ENCODE data around the gene SLC6A5.
"Not testable (repeated sequence)": the region's sequence is repeated elsewhere in the genome, so short reads cannot be mapped to it uniquely, and the experiment has no call there.

SLC6A5 gene

GRCh38 chr11:20599221-20600019 is at the start of gene SLC6A5:
TSS of gene SLC6A5 (plus strand) at chr11:20599608. CDS start at chr11:20599673, 65 bp downstream.
- DNase-seq, result peak in 1 of 2 experiments; percentile 7

GRCh38 chr11:20551096-20551495 is 48.3 kb upstream of the SLC6A5 start:
- DNase-seq, result no peak

GRCh38 chr11:20555783-20556182 is 43.6 kb upstream of the SLC6A5 start:
- no peak for DNase-seq

- not testable (repeated sequence) for DNase-seq
Measured at GRCh38 chr11:20556396-20556795, 43.0 kb upstream of the SLC6A5 start.

GRCh38 chr11:20558741-20559140 is 40.7 kb upstream of the SLC6A5 start:
- no peak for DNase-seq

GRCh38 chr11:20559523-20560300 is 39.7 kb upstream of the SLC6A5 start:
- DNase-seq, result no peak

GRCh38 chr11:20561915-20562314 is 37.5 kb upstream of the SLC6A5 start:
- no peak for DNase-seq

- DNase-seq, result no peak
Measured at GRCh38 chr11:20563866-20564265, 35.5 kb upstream of the SLC6A5 start.

- no peak for DNase-seq
Measured at GRCh38 chr11:20564846-20565635, 34.4 kb upstream of the SLC6A5 start.

- DNase-seq, result not testable (repeated sequence)
Measured at GRCh38 chr11:20566115-20566514, 33.3 kb upstream of the SLC6A5 start.

- no peak for DNase-seq
Measured at GRCh38 chr11:20566591-20567434, 32.6 kb upstream of the SLC6A5 start.

GRCh38 chr11:20579725-20580124 is 19.7 kb upstream of the SLC6A5 start:
- DNase-seq, result not testable (repeated sequence)

- DNase-seq, result no peak
Measured at GRCh38 chr11:20583201-20583600, 16.2 kb upstream of the SLC6A5 start.

- DNase-seq, result no peak
Measured at GRCh38 chr11:20584093-20584774, 15.2 kb upstream of the SLC6A5 start.

GRCh38 chr11:20589796-20590195 is 9.6 kb upstream of the SLC6A5 start:
- DNase-seq, result no peak

- no peak for DNase-seq
Measured at GRCh38 chr11:20590381-20590780, 9.0 kb upstream of the SLC6A5 start.

GRCh38 chr11:20592741-20593140 is 6.7 kb upstream of the SLC6A5 start:
- DNase-seq, result no peak

- DNase-seq, result no peak
Measured at GRCh38 chr11:20594274-20595061, 4.9 kb upstream of the SLC6A5 start.

- no peak for DNase-seq
Measured at GRCh38 chr11:20595101-20595500, 4.3 kb upstream of the SLC6A5 start.

GRCh38 chr11:20596205-20597153 is 2.9 kb upstream of the SLC6A5 start:
- no peak for DNase-seq
